ENCODE measurements around the gene AFTPH. TPM values are rescaled to one million over a fixed set of nuclear protein-coding genes. Genes with fewer than 3 reads are reported as not detected.

Gene AFTPH
- total RNA-seq, 4 donors from 2014 or later: 23.0 to 35.5 (median 27.7) TPM

DNA sequence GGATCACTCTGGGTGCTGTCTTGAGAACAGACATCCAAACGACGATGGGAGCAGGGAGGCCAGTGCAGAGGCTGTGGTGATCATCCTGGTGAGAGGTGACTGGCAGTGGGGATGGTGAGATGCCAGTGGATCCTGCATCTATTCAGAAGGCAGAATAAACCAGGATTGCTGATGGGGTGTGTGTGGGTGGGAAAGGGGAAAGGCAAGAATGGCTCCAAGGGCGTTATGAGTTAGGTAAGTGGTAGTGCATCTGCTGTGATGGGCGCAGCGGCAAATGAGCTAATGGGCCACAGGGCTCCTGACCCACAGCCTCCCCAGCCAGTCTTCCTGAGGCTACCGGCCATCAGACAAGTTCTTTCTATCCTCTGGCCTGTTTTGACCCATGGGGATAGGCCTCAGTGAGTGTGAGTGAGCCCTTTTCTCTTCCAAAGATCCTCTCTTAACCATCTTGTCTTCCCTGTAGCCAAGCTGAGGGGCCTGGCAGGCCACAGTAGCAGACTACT, 100.0 kb downstream of the AFTPH start:
- ATAC-seq (ENCODE audit: low FRiP score): no peak

DNA sequence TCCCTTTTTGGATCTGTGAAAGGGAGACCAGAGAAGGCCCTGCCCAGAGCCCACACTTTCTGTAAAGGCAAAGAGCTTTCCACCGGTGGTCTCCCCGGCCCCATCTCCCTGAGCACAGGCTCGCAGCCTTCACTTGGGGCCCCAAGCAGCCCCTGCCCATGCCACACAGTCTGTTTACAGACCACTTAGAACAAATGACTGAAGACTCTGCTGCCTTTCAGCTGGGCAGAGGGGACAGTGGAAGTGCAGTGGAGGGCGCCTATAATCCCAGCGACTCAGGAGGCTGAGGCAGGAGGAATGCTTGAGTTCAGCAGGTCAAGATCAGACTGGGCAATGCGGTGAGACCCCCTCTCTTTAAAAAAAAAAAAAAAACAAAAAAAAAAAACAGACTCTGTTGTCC, 100.7 kb downstream of the AFTPH start:
- ATAC-seq (ENCODE audit: low FRiP score) (no peak), DNase-seq (ENCODE audit: low spot score) (no peak)
- TF ChIP-seq, protein P1, sequence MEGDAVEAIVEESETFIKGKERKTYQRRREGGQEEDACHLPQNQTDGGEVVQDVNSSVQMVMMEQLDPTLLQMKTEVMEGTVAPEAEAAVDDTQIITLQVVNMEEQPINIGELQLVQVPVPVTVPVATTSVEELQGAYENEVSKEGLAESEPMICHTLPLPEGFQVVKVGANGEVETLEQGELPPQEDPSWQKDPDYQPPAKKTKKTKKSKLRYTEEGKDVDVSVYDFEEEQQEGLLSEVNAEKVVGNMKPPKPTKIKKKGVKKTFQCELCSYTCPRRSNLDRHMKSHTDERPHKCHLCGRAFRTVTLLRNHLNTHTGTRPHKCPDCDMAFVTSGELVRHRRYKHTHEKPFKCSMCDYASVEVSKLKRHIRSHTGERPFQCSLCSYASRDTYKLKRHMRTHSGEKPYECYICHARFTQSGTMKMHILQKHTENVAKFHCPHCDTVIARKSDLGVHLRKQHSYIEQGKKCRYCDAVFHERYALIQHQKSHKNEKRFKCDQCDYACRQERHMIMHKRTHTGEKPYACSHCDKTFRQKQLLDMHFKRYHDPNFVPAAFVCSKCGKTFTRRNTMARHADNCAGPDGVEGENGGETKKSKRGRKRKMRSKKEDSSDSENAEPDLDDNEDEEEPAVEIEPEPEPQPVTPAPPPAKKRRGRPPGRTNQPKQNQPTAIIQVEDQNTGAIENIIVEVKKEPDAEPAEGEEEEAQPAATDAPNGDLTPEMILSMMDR (IDR thresholded peaks at IDR 0.05): no peak

More for the DNA sequence above, 100.0 kb downstream of the AFTPH start:
- no peak for DNase-seq (ENCODE audit: low spot score)
- TF ChIP-seq, protein P1 (IDR thresholded peaks at IDR 0.05): no peak

DNA sequence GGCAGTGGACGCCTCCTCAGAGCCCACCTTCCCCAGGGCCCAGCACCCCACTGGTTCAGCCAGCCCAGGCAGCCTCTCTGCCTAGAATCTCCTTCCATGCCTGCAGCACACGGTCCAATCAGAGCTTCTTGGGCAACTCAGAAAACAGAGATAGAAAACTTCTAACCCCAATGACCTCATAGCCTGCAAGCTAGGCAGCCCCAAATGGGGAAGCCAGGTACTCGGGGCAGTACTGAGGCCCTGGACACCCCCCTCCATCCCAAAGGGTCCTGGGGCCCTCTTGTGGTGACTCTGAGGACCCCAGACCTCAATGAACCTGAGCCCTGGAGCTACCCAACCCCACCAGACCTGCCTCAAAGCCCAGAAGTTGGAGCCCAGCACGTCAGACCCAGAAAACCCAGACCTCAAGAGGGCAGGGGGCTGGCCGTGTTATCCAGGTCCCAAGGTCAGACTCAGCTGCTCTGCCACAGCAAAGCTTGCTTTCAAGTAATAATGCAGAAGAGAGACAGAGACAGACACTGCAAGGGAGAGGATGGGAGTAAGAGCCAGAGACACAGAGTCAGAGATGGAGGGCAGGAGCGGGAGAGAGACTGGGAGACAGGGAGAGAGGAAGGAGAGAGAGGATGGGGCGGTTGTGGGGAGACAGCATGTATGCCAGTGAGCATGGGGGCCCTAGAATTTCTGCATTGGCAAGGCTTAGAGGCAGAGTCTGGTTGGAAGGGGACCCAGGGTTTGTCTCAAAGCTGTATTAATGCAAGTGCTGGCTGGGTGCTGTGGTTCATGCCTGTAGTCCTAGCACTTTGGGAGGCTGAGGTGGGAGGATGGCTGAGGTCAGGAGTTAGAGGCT, 101.4 kb downstream of the AFTPH start:
- DNase-seq (ENCODE audit: low spot score) (no peak), ATAC-seq (ENCODE audit: low FRiP score) (no peak)
- TF ChIP-seq, protein P1 (IDR thresholded peaks at IDR 0.05): no peak

- DNase-seq (ENCODE audit: low spot score) (no peak), ATAC-seq (ENCODE audit: low FRiP score) (no peak)
- TF ChIP-seq, protein P1 (IDR thresholded peaks at IDR 0.05): no peak
Observed at GRCh38 chr2:64626146-64626809, 102.2 kb downstream of the AFTPH start.

GRCh38 chr2:64626963-64627760, 103.0 kb downstream of the AFTPH start:
- TF ChIP-seq, protein P1 (IDR thresholded peaks at IDR 0.05): no peak
- DNase-seq (ENCODE audit: low spot score) (no peak), ATAC-seq (ENCODE audit: low FRiP score) (no peak)

DNA sequence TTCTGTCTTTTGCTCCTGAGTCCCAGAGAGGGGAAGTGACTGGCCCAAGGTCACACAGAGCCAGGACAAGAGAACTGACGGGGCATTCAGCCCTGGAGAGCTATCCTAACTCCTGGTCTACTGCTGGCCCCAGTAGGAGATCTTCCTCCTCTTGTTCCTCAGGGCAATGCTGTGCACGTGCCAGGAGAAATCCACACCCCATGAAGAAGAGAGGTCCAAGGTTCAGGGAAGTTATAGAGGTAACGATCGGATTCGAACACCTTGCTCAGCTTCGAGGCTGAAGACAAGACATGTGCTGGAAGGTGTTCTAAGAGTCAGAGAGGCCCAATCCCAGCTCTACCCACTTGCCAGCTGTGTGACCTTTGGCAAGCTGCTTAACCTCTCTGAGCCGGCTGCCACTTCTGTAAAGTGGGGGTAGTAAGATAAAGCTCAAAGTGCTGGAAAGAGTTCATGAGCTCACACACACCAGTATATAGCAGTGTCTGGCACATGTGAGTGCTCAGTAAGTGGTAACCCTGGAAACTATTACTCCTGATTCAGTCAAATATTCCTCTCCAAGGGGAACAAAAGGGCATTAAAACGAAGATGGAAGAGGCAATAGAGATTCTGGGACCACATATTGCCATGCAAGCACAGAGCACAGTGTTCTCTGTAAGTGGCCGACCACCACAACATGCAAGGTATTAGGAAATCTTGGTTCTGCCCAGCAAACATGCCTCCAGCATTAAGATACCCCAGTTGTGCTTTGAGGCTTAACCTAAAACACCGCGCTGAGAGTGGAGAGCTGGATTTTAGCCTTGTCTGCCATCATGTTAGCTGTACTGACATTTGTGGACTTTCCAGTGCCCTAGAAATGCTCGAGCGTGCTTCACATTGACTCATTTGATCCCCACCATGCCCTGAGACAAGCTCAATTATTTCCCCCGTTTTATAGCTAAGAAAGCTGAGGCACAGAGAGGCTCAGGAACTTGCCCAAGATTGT, 104.0 kb downstream of the AFTPH start:
- DNase-seq (ENCODE audit: low spot score) (no peak), ATAC-seq (ENCODE audit: low FRiP score) (no peak)
- TF ChIP-seq, protein P1 (IDR thresholded peaks at IDR 0.05): no peak

All from omental fat pad (tissue), 4 donors.